Mesenchymal stem cell (in vitro differentiated cells and primary cell): ENCODE results near the gene ATG7.

Experiments used
- DNase-seq: peaks from one replicate; pipeline ENCODE4 v3.0.0-alpha.2; 2013
- H2AFZ ChIP-seq: one replicate; pipeline ENCODE4 v1.6.1; 2013; ENCODE audit warnings: low read depth, mild to moderate bottlenecking, control low read depth, inconsistent platforms, low read length, moderate library complexity
- H2AK5ac ChIP-seq: 2 replicates; pipeline ENCODE4 v1.6.1; 2013; ENCODE audit warnings: low read length, moderate library complexity, mild to moderate bottlenecking, inconsistent platforms; ENCODE audit not compliant: severe bottlenecking
- H2BK120ac ChIP-seq: one replicate; pipeline ENCODE4 v1.6.1; 2013; ENCODE audit warnings: low read depth, mild to moderate bottlenecking, inconsistent platforms, low read length, moderate library complexity
- H2BK12ac ChIP-seq, 2 experiments: one replicate each; pipeline ENCODE4 v1.6.1; 2013; ENCODE audit warnings: inconsistent platforms in 2 of 2, low read length in 2 of 2, mild to moderate bottlenecking in 2 of 2, moderate library complexity in 2 of 2, control low read depth in 1 of 2
- H2BK15ac ChIP-seq: one replicate; pipeline ENCODE4 v1.6.1; 2013; ENCODE audit warnings: mild to moderate bottlenecking, low read depth, inconsistent platforms; ENCODE audit not compliant: poor library complexity, severe bottlenecking
- H2BK5ac ChIP-seq: 2 replicates; pipeline ENCODE4 v1.6.1; 2013; ENCODE audit warnings: low read depth, mild to moderate bottlenecking, low read length, control low read depth, inconsistent platforms; ENCODE audit not compliant: poor library complexity, severe bottlenecking
- H3K14ac ChIP-seq, 2 experiments: one replicate each; pipeline ENCODE4 v1.6.1; 2013; ENCODE audit warnings: inconsistent platforms in 2 of 2, low read length in 2 of 2, control low read depth in 1 of 2, mild to moderate bottlenecking in 1 of 2, moderate library complexity in 1 of 2
- H3K18ac ChIP-seq, 2 experiments: one replicate each; pipeline ENCODE4 v1.6.1; 2013; ENCODE audit warnings: inconsistent platforms in 2 of 2, low read length in 2 of 2, control low read depth in 1 of 2, low read depth in 1 of 2, mild to moderate bottlenecking in 1 of 2
- H3K23ac ChIP-seq, 2 experiments: one replicate each; pipeline ENCODE4 v1.6.1; 2013; ENCODE audit warnings: inconsistent platforms in 2 of 2, low read length in 2 of 2, mild to moderate bottlenecking in 2 of 2, moderate library complexity in 2 of 2, control low read depth in 1 of 2
- H3K27ac ChIP-seq: 2 replicates; pipeline ENCODE4 v1.5.1; 2013; ENCODE audit warnings: mild to moderate bottlenecking, moderate library complexity, low read length, control low read depth, inconsistent platforms; ENCODE audit not compliant: poor library complexity, severe bottlenecking
- H3K27me3 ChIP-seq, 2 experiments: 2 replicates each; pipeline versions ENCODE4 v1.6.1 to v1.7.0; 2013; ENCODE audit warnings: low read length in 2 of 2, mild to moderate bottlenecking in 2 of 2, moderate library complexity in 2 of 2, control low read depth in 1 of 2, inconsistent platforms in 1 of 2; ENCODE audit not compliant: control insufficient read depth in 1 of 2, insufficient read depth in 1 of 2
- H3K36me3 ChIP-seq, 2 experiments: 2 replicates each; pipeline versions ENCODE4 v1.6.1 to v1.7.0; 2013; ENCODE audit warnings: low read length in 2 of 2, control low read depth in 1 of 2, inconsistent platforms in 1 of 2, low read depth in 1 of 2, mild to moderate bottlenecking in 1 of 2; ENCODE audit not compliant: insufficient read depth in 2 of 2, control insufficient read depth in 1 of 2
- H3K4ac ChIP-seq, 2 experiments: one replicate each; pipeline ENCODE4 v1.6.1; 2013; ENCODE audit warnings: inconsistent platforms in 2 of 2, low read length in 2 of 2, mild to moderate bottlenecking in 2 of 2, moderate library complexity in 2 of 2, control low read depth in 1 of 2, low read depth in 1 of 2
- H3K4me1 ChIP-seq: 2 replicates; pipeline ENCODE4 v1.6.1; 2013; ENCODE audit warnings: low read depth, low read length, control low read depth; ENCODE audit not compliant: control insufficient read depth, insufficient read depth
- H3K4me2 ChIP-seq: 2 replicates; pipeline ENCODE4 v1.6.1; 2013; ENCODE audit warnings: low read length, mild to moderate bottlenecking, inconsistent platforms; ENCODE audit not compliant: poor library complexity, severe bottlenecking
- H3K4me3 ChIP-seq, 2 experiments: 2 replicates each; pipeline versions ENCODE4 v1.5.1 to v1.7.0; 2013; ENCODE audit warnings: low read length in 2 of 2, mild to moderate bottlenecking in 2 of 2, control low read depth in 1 of 2, low read depth in 1 of 2; ENCODE audit not compliant: insufficient read depth in 1 of 2
- H3K79me1 ChIP-seq: replicated peaks from 2 replicates; pipeline ENCODE4 v1.6.1; 2013; ENCODE audit warnings: mild to moderate bottlenecking, control low read depth, low read length, inconsistent platforms; ENCODE audit not compliant: poor library complexity, severe bottlenecking
- H3K9ac ChIP-seq: 2 replicates; pipeline ENCODE4 v1.7.0; 2013; ENCODE audit warnings: mild to moderate bottlenecking, low read length, moderate library complexity
- H3K9me3 ChIP-seq: 2 replicates; pipeline ENCODE4 v1.7.0; 2013; ENCODE audit warnings: mild to moderate bottlenecking, low read length; ENCODE audit not compliant: control insufficient read depth
- H4K8ac ChIP-seq: one replicate; pipeline ENCODE4 v1.6.1; 2013; ENCODE audit warnings: inconsistent platforms, mild to moderate bottlenecking, low read length, moderate library complexity
- H4K91ac ChIP-seq: one replicate; pipeline ENCODE4 v1.6.1; 2013; ENCODE audit warnings: mild to moderate bottlenecking, low read length, inconsistent platforms
- WGBS: methylation state at CpG from one replicate; pipeline ENCODE4 v1.1.7; 2013; ENCODE audit warnings: mixed read lengths; 5-methylcytosine and 5-hydroxymethylcytosine counted together

ATG7 gene

GRCh38 chr3:11413071-11413470 lies 140.9 kb downstream of the ATG7 start:
- Histone ChIP-seq H3K9ac (no peak overlapping the region), H3K4me2 (no peak overlapping the region), H2AFZ (no peak overlapping the region), H3K36me3 (peaks cover 3 to 8% of the 10 kb centered on the region in 2 experiments), H3K27me3 (no peaks in the 10 kb centered on the region), H2BK15ac (no peak overlapping the region), H3K18ac (no peak overlapping the region), H2BK12ac (no peak overlapping the region), H4K91ac (no peak overlapping the region), H3K27ac (no peak overlapping the region), H4K8ac (no peak overlapping the region), H3K9me3 (peaks cover 9% of the 10 kb centered on the region), H3K14ac (no peak overlapping the region), H3K23ac (no peak overlapping the region), H3K4me3 (no peak overlapping the region), H2AK5ac (no peak overlapping the region), H3K4me1 (no peaks in the 10 kb centered on the region), H2BK5ac (no peak overlapping the region), H2BK120ac (no peak overlapping the region), H3K4ac (no peak overlapping the region), H3K79me1 (peaks cover 17% of the 10 kb centered on the region)
- no peak for DNase-seq
- 100% methylated on average over 2 of the region's 4 CpGs for WGBS

- Histone ChIP-seq H2BK15ac (no peak overlapping the region), H2BK120ac (no peak overlapping the region), H4K8ac (no peak overlapping the region), H3K9me3 (no peaks in the 10 kb centered on the region), H2BK5ac (no peak overlapping the region), H3K4ac (no peak overlapping the region), H2BK12ac (no peak overlapping the region), H3K18ac (no peak overlapping the region), H3K36me3 (peaks cover 0 to 4% of the 10 kb centered on the region in 2 experiments), H3K23ac (no peak overlapping the region), H3K27me3 (no peaks in the 10 kb centered on the region), H4K91ac (no peak overlapping the region), H3K4me1 (no peaks in the 10 kb centered on the region), H3K79me1 (peaks cover 17% of the 10 kb centered on the region), H2AK5ac (no peak overlapping the region), H3K14ac (no peak overlapping the region), H3K27ac (no peak overlapping the region), H3K9ac (no peak overlapping the region), H3K4me3 (no peak overlapping the region), H3K4me2 (no peak overlapping the region), H2AFZ (no peak overlapping the region)
- WGBS = no CpG with 5 or more reads among the region's 1 CpG
- no peak for DNase-seq
These were observed 142.9 kb downstream of the ATG7 start for GRCh38 chr3:11415099-11415498.

GRCh38 chr3:11420066-11420465 lies 147.9 kb downstream of the ATG7 start:
- Histone ChIP-seq H4K8ac (no peak overlapping the region), H3K18ac (no peak overlapping the region), H3K9ac (no peak overlapping the region), H3K27me3 (no peaks in the 10 kb centered on the region), H4K91ac (no peak overlapping the region), H2AFZ (no peak overlapping the region), H3K4me2 (no peak overlapping the region), H2BK15ac (no peak overlapping the region), H3K79me1 (peaks cover 21% of the 10 kb centered on the region), H3K4me3 (no peak overlapping the region), H3K4ac (no peak overlapping the region), H2BK5ac (no peak overlapping the region), H3K9me3 (no peaks in the 10 kb centered on the region), H2BK120ac (no peak overlapping the region), H3K23ac (no peak overlapping the region), H3K14ac (no peak overlapping the region), H3K4me1 (peaks cover 2% of the 10 kb centered on the region), H3K36me3 (peaks cover 0 to 4% of the 10 kb centered on the region in 2 experiments), H3K27ac (no peak overlapping the region), H2AK5ac (no peak overlapping the region), H2BK12ac (no peak overlapping the region)
- WGBS = no CpG with 5 or more reads among the region's 1 CpG
- no peak for DNase-seq

GRCh38 chr3:11422291-11422690 lies 150.1 kb downstream of the ATG7 start:
- Histone ChIP-seq H3K9me3 (no peaks in the 10 kb centered on the region), H3K4me1 (peaks cover 2% of the 10 kb centered on the region), H3K4me2 (no peak overlapping the region), H3K9ac (no peak overlapping the region), H3K27me3 (no peaks in the 10 kb centered on the region), H4K91ac (no peak overlapping the region), H2BK5ac (no peak overlapping the region), H3K36me3 (peaks cover 4 to 6% of the 10 kb centered on the region in 2 experiments), H2BK15ac (no peak overlapping the region), H4K8ac (no peak overlapping the region), H2BK12ac (no peak overlapping the region), H3K4me3 (no peak overlapping the region), H3K18ac (no peak overlapping the region), H3K23ac (no peak overlapping the region), H2AFZ (no peak overlapping the region), H2BK120ac (no peak overlapping the region), H2AK5ac (no peak overlapping the region), H3K4ac (no peak overlapping the region), H3K14ac (no peak overlapping the region), H3K79me1 (peaks cover 20% of the 10 kb centered on the region), H3K27ac (no peak overlapping the region)
- 67% methylated on average over 1 of the region's 1 CpG for WGBS
- DNase-seq = no peak
